ENCODE results near the gene PDZD2.
"Not testable (repeated sequence)": the region's sequence is repeated elsewhere in the genome, so short reads cannot be mapped to it uniquely, and the experiment has no call there.

PDZD2 gene

DNA sequence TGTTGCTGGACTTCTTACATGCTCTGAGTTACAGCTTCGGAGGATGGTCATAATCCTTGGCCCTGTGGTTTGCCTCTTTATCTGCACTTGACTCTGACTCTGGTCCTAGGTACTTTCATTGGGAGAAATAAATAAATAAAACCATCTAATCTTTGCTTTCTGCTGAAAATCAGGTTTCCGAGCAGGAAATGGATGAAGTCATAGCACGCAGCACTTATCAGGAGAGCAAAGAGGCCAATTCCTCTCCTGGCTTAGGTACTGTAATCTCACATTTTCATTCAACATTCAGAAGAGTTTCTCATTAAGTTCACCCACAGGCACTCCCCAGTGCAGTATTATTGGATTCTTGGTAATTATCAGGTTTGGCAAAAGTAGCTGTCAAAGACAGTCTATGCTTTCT lies 430.5 kb downstream of the PDZD2 start:
- no peak for DNase-seq (ENCODE audit: low read depth, low spot score)

DNA sequence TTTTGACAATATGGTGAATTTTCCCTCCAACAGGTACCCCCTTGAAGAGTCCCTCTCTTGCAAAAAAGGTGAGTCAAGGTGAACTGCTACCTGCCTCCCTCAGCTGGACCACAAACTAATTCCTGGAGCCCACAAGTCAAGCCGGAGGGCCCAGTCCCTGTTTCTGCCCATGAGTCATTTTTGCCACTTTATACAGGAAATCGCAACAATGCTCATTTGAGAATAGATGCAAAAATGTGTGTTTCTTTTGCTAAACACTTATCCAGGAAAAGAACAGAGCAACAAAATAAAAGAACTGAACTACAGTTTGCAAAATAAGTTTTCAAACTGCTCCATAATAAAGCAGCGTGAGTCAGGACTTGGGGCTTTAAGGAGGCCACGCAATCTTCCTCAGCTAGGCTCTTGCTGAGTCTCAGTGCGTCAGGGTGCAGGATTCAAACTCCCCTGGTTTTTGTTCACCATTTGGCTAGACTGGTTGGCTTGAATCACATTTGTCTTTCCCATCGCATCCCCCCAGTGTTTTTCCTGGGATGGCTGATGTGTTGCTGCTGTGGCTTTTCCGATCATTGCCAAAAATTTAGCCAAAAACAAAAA lies 432.5 kb downstream of the PDZD2 start:
- DNase-seq (ENCODE audit: low read depth, low spot score), result peak; percentile 60

DNA sequence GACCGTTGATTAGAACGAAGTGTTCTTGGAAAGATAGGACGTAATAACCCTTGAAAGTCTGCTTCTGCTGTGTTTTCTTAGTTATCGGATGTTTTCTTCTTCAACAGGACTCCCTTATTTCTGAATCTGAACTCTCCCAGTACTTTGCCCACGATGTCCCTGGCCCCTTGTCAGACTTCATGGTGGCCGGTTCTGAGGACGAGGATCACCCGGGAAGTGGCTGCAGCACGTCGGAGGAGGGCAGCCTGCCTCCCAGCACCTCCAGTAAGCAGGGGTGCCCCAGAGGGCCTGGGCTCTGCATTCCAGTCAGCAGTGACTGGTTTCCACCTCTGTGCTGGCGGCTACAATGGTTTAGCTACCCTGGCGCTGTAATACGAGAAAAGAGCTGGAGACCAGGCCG lies 433.1 kb downstream of the PDZD2 start:
- no peak for DNase-seq (ENCODE audit: low read depth, low spot score)

DNA sequence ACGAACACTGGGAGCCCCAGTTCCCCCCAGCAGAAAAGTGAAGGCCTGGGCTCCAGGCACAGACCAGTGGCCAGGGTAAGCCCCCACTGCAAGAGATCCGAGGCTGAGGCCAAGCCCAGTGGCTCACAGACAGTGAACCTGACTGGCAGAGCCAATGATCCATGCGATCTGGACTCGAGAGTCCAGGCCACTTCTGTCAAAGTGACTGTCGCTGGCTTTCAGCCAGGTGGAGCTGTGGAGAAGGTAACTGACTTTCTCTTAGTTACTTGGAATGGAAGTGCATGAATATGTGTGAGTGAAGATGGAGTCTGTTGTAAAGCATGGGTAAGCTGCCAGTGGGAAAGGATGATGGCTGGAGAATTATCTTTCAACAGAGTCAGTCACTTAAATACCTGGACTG lies 435.5 kb downstream of the PDZD2 start:
- DNase-seq (ENCODE audit: low read depth, low spot score), result no peak

GRCh38 chr5:32076699-32077695 lies 438.1 kb downstream of the PDZD2 start:
- peak; percentile 93 for DNase-seq (ENCODE audit: low read depth, low spot score)

DNA sequence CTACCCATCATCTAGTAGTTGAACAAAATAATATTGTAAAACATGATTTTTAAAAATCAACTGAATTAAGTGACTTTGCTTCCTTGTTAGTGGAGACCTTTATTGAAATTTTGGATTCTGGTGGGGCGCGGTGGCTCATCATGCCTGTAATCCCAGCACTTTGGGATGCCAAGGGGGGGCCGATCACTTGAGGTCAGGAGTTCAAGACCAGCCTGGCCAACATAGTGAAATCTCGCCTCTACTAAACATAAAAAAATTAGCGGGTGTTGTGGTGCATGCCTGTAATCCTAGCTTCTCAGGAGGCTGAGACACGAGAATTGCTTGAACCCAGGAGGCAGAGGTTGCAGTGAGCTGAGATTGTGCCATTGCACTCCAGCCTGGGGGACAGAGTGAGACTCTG lies 439.9 kb downstream of the PDZD2 start:
- not testable (repeated sequence) for DNase-seq (ENCODE audit: low read depth, low spot score)

GRCh38 chr5:32080565-32080964 lies 441.6 kb downstream of the PDZD2 start:
- not testable (repeated sequence) for DNase-seq (ENCODE audit: low read depth, low spot score)

- no peak for DNase-seq (ENCODE audit: low read depth, low spot score)
Observed at GRCh38 chr5:32082701-32083100, 443.8 kb downstream of the PDZD2 start.

DNA sequence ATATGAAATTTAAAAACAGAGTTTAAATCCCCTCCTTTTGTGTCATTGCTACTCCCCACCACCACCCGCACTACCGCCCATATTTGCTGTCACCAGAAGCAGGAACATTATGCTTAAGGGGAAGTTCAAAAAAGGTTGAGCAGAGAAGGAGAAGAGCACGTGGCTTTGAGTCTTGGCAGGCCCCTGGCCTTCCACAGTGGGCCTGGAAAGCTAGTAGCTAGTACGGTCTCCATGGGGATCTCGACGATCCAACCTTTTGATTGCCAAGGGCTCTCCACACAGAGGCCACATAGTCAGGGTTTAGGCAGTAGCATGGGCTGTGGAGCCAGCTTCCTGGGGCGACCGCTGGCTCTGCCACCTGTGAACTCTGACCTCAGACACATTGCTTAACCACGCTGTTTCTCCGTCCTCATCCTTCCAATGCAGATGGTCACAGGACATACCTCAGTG lies 445.1 kb downstream of the PDZD2 start:
- DNase-seq (ENCODE audit: low read depth, low spot score), result no peak

DNA sequence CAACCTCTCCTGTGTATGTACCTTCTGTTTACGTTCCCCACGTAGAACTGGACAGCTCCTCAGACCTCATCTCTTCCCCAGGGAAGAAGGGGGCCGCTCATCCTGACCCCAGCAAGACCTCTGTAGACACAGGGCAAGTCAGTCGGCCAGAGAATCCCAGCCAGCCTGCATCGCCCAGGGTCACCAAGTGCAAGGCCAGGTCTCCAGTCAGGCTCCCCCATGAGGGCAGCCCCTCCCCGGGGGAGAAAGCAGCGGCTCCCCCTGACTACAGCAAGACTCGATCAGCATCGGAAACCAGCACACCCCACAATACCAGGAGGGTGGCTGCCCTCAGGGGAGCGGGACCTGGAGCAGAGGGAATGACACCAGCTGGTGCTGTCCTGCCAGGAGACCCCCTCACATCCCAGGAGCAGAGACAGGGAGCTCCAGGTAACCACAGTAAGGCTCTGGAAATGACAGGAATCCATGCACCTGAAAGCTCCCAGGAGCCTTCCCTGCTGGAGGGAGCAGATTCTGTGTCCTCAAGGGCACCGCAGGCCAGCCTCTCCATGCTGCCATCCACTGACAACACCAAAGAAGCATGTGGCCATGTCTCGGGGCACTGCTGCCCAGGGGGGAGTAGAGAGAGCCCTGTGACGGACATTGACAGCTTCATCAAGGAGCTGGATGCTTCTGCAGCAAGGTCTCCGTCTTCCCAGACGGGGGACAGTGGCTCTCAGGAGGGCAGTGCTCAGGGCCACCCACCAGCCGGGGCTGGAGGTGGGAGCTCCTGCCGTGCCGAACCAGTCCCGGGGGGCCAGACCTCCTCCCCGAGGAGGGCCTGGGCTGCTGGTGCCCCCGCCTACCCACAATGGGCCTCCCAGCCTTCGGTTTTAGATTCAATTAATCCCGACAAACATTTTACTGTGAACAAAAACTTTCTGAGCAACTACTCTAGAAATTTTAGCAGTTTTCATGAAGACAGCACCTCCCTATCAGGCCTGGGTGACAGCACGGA lies 448.5 kb downstream of the PDZD2 start:
- DNase-seq (ENCODE audit: low read depth, low spot score), result no peak

DNA sequence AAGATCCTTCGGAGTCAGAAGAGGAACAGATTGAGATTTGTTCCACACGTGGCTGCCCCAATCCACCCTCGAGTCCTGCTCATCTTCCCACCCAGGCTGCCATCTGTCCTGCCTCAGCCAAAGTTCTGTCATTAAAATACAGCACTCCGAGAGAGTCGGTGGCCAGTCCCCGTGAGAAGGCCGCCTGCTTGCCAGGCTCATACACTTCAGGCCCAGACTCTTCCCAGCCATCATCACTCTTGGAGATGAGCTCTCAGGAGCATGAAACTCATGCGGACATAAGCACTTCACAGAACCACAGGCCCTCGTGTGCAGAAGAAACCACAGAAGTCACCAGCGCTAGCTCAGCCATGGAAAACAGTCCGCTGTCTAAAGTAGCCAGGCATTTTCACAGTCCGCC lies 449.3 kb downstream of the PDZD2 start:
- no peak for DNase-seq (ENCODE audit: low read depth, low spot score)

DNA sequence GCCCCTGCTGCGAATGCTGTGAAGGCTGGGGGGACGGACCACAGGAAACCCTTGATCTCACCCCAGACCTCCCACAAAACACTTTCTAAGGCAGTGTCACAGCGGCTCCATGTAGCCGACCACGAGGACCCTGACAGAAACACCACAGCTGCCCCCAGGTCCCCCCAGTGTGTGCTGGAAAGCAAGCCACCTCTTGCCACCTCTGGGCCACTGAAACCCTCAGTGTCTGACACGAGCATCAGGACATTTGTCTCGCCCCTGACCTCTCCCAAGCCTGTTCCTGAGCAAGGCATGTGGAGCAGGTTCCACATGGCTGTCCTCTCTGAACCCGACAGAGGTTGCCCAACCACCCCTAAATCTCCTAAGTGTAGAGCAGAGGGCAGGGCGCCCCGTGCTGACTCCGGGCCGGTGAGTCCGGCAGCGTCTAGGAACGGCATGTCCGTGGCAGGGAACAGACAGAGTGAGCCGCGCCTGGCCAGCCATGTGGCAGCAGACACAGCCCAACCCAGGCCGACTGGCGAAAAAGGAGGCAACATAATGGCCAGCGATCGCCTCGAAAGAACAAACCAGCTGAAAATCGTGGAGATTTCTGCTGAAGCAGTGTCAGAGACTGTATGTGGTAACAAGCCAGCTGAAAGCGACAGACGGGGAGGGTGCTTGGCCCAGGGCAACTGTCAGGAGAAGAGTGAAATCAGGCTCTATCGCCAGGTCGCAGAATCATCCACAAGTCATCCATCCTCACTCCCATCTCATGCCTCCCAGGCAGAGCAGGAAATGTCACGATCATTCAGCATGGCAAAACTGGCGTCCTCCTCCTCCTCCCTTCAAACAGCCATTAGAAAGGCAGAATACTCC lies 450.4 kb downstream of the PDZD2 start:
- DNase-seq (ENCODE audit: low read depth, low spot score), result no peak

DNA sequence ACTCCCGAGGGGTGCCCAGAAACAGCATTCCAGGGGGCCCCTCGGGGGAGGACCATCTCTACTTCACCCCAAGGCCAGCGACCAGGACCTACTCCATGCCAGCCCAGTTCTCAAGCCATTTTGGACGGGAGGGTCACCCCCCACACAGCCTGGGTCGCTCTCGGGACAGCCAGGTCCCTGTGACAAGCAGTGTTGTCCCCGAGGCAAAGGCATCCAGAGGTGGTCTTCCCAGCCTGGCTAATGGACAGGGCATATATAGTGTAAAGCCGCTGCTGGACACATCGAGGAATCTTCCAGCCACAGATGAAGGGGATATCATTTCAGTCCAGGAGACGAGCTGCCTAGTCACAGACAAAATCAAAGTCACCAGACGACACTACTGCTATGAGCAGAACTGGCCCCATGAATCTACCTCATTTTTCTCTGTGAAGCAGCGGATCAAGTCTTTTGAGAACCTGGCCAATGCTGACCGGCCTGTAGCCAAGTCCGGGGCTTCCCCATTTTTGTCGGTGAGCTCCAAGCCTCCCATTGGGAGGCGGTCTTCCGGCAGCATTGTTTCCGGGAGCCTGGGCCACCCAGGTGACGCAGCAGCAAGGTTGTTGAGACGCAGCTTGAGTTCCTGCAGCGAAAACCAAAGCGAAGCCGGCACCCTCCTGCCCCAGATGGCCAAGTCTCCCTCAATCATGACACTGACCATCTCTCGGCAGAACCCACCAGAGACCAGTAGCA lies 451.3 kb downstream of the PDZD2 start:
- no peak for DNase-seq (ENCODE audit: low read depth, low spot score)

- DNase-seq (ENCODE audit: low read depth, low spot score), result no peak
Observed at GRCh38 chr5:32090755-32091128, 451.8 kb downstream of the PDZD2 start.

GRCh38 chr5:32092938-32093812 lies 454.2 kb downstream of the PDZD2 start:
- peak; percentile 86 for DNase-seq (ENCODE audit: low read depth, low spot score)

- DNase-seq (ENCODE audit: low read depth, low spot score), result no peak
Observed at GRCh38 chr5:32094691-32095090, 455.8 kb downstream of the PDZD2 start.

GRCh38 chr5:32095261-32095671 lies 456.3 kb downstream of the PDZD2 start:
- DNase-seq (ENCODE audit: low read depth, low spot score), result peak; percentile 37

- no peak for DNase-seq (ENCODE audit: low read depth, low spot score)
Observed at GRCh38 chr5:32096891-32097595, 458.1 kb downstream of the PDZD2 start.

Measured in astrocyte of the hippocampus (primary cell).